ENCODE measurements around the gene DENND2D. TPM values are rescaled to one million over a fixed set of nuclear protein-coding genes. Genes with fewer than 3 reads are reported as not detected.
A peak's percentile ranks its signal among the peaks of the same experiment; 100 is the strongest.

DENND2D gene
- total and polyA plus RNA-seq, 7 donors = 2.3 to 77.0 (median 5.9) TPM

GRCh38 chr1:111199329-111199728 lies 1.1 kb downstream of the DENND2D start:
- no peak for DNase-seq
- no peak for TF ChIP-seq POLR2A (IDR thresholded peaks at IDR 0.05)
- no peak for TF ChIP-seq POLR2AphosphoS5 (IDR thresholded peaks at IDR 0.05)
- TF ChIP-seq EP300 (IDR thresholded peaks at IDR 0.05) = no peak
- TF ChIP-seq CTCF (IDR thresholded peaks at IDR 0.05) = no peak
- intact Hi-C loops (cut with DNase I) = no loop called here
- Histone ChIP-seq H3K27ac (peak overlapping the region in 3 of 4 donors; percentile 27 to 52 (median 31)), H3K36me3 (no peaks in the 10 kb centered on the region), H3K4me1 (peaks cover 0 to 10% (median 9%) of the 10 kb centered on the region in 4 donors), H3K4me3 (peak overlapping the region in 3 of 4 donors; percentile 13 to 26 (median 16)), H3K9me3 (no peaks in the 10 kb centered on the region), H3K27me3 (peaks cover 8 to 31% (median 11%) of the 10 kb centered on the region in 3 donors)
- 68 to 82% methylated on average over 3 of the region's 3 CpGs for WGBS, 2 donors

- intact Hi-C loops (cut with DNase I) = no loop called here
- Histone ChIP-seq H3K4me1 (peaks cover 0 to 5% (median 4%) of the 10 kb centered on the region in 4 donors), H3K9me3 (no peaks in the 10 kb centered on the region), H3K27ac (no peak overlapping the region), H3K4me3 (peak overlapping the region in 3 of 4 donors; percentile 13 to 26 (median 16)), H3K27me3 (peaks cover 4 to 26% (median 7%) of the 10 kb centered on the region in 3 donors), H3K36me3 (no peaks in the 10 kb centered on the region)
- TF ChIP-seq EP300 (IDR thresholded peaks at IDR 0.05) (no peak), CTCF (IDR thresholded peaks at IDR 0.05) (no peak), POLR2A (IDR thresholded peaks at IDR 0.05) (no peak), POLR2AphosphoS5 (IDR thresholded peaks at IDR 0.05) (no peak)
- DNase-seq = no peak
- WGBS, 2 donors = 78 to 90% methylated on average over 5 of the region's 5 CpGs
Observed at GRCh38 chr1:111198836-111199235, 1.6 kb downstream of the DENND2D start.

- DNase-seq = no peak
Observed at GRCh38 chr1:111197598-111198284, 2.7 kb downstream of the DENND2D start.

GRCh38 chr1:111196213-111196612 lies 4.2 kb downstream of the DENND2D start:
- Histone ChIP-seq H3K9me3 (no peaks in the 10 kb centered on the region), H3K4me3 (no peak overlapping the region), H3K27me3 (peaks cover 0 to 6% (median 0%) of the 10 kb centered on the region in 3 donors), H3K36me3 (no peaks in the 10 kb centered on the region), H3K27ac (no peak overlapping the region), H3K4me1 (peaks cover 0 to 10% (median 6%) of the 10 kb centered on the region in 4 donors)
- no peak for DNase-seq
- TF ChIP-seq EP300 (IDR thresholded peaks at IDR 0.05) (no peak), CTCF (IDR thresholded peaks at IDR 0.05) (no peak), POLR2A (IDR thresholded peaks at IDR 0.05) (no peak), POLR2AphosphoS5 (IDR thresholded peaks at IDR 0.05) (no peak)
- intact Hi-C loops (cut with DNase I) = no loop called here
- WGBS, 2 donors = 87 to 89% methylated on average over 2 of the region's 2 CpGs

More at GRCh38 chr1:111197598-111198284, 2.7 kb downstream of the DENND2D start:
- no peak for TF ChIP-seq EP300 (IDR thresholded peaks at IDR 0.05)
- TF ChIP-seq POLR2AphosphoS5 (IDR thresholded peaks at IDR 0.05) = no peak
- no peak for TF ChIP-seq POLR2A (IDR thresholded peaks at IDR 0.05)
- TF ChIP-seq CTCF (IDR thresholded peaks at IDR 0.05) = no peak
- no peaks in the 10 kb centered on the region for H3K9me3 ChIP-seq
- peaks cover 0 to 18% (median 0%) of the 10 kb centered on the region in 3 donors for H3K27me3 ChIP-seq
- H3K36me3 ChIP-seq = no peaks in the 10 kb centered on the region
- 69 to 81% methylated on average over 6 of the region's 6 CpGs for WGBS, 2 donors
- no peak overlapping the region for H3K4me3 ChIP-seq
- peaks cover 0 to 3% (median 0%) of the 10 kb centered on the region in 4 donors for H3K4me1 ChIP-seq
- no peak overlapping the region for H3K27ac ChIP-seq
- intact Hi-C loops (cut with DNase I) = no loop called here
